Occipital lobe (tissue), 2 donors: ENCODE data around the gene ANAPC2. TPM values are rescaled to one million over a fixed set of nuclear protein-coding genes. Genes with fewer than 3 reads are reported as not detected.

ENCODE experiments used
- DNase-seq: peaks from one replicate; lab custom pipeline; 2025; lab: John Stamatoyannopoulos, UW
- total RNA-seq: library from RNA; depleted of rRNA; stranded (reverse); fragments of >200 nt; gene quantifications from one replicate; pipeline ENCODE4 v1.2.3, GENCODE V29; 2014

ANAPC2 gene
- total RNA-seq, 1 donor from 2014 or later: 19.3 TPM

DNA sequence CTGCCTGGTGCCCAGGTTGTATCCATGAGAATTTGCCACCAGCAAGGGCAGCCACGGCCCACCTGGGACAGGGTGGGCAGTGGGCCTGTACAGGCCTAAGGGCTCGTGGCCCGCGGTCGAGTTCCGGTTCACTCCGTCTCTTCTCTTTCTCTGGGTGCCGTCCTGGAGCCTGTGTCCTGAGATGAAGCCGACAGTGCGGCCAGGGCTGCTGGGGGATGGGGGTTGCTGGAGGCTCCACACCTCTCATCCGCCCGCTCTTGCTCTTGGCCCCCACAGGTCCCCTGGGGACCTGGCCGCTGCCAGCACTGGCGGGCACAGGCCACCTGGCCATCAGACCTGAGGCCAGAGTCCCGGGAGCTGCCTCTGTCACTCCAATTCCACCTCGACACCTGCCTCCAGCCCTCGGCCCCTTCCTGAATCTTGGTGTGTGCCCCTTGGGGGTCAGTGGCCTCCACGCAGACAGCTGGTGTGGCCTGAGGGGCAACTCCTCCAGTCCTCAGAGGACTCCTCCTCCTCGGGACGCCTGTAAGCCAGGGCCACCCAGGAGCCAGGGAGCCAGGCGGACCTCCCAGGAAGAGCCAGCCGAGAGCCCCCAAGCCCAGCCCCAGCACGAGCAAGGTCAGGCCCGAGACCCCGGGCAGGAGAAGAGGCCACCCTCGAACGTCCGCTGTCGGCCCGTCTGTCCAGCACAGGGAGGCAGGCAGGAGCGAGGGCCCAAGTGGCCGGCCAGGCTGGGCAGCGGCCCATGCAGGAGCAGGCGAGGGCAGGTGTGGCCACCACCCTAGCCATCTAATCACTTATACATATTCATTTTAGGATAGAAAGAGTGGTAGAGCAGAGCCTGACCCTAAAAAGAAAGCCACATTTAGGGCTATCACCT is 23.8 kb downstream of the ANAPC2 start:
- no peak for DNase-seq

DNA sequence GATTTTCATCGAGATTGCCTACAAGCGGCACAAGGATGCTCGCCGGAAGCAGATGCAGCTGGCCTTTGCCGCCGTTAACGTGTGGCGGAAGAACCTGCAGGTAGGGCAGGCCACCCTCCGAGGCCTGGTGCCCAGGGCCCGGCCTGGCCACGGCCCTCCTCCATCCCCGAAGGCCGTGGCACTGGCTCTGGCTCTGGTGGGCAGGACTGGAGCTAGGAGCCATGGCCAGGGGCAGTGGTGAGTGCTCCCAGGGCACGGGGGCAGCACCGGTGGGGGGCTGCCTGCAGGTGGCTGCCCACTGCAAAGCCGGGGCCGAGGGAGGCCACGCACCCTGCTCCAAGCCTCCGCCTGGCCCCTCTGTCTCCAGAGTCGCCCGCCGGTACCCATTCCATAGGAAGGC is 24.6 kb downstream of the ANAPC2 start:
- DNase-seq: no peak

DNA sequence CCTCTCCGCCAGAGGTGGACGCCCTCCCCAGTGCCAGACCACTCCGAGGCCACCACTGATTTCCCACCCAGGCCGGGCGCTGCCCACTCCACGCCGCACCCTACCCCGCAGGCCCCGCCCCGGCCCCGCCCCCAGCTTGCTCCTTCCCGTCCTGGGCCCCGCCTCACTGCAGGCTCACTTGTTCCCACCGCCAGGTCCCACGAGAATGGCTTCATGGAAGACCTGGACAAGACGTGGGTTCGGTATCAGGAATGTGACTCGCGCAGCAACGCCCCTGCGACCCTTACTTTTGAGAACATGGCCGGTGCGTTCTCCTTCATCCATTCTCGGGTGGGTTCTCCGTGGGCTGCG is 25.0 kb downstream of the ANAPC2 start:
- no peak for DNase-seq

DNA sequence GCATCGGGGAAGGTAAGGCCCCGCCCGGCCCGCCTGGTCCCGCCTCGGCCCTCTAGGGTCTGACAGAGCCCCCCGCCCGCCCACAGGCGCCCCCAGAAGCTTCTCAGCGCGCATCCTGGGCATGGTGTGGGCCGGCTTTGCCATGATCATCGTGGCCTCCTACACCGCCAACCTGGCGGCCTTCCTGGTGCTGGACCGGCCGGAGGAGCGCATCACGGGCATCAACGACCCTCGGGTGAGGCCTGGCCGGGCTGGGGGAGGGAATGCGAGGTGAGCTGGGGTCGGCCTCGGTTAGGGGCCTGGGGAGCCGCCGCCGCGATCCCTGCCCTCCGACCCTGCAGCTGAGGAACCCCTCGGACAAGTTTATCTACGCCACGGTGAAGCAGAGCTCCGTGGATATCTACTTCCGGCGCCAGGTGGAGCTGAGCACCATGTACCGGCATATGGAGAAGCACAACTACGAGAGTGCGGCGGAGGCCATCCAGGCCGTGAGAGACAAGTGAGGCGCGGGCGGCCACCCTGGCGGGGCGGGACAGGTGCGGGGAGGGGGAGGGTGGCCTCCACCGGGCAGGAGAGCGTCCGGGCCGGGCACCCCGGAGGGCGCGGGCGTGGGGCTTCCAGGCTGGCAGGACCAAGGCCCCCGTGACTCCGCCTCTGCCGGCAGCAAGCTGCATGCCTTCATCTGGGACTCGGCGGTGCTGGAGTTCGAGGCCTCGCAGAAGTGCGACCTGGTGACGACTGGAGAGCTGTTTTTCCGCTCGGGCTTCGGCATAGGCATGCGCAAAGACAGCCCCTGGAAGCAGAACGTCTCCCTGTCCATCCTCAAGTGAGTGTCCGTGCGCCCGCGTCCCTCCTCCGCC is 25.6 kb downstream of the ANAPC2 start:
- DNase-seq: no peak

DNA sequence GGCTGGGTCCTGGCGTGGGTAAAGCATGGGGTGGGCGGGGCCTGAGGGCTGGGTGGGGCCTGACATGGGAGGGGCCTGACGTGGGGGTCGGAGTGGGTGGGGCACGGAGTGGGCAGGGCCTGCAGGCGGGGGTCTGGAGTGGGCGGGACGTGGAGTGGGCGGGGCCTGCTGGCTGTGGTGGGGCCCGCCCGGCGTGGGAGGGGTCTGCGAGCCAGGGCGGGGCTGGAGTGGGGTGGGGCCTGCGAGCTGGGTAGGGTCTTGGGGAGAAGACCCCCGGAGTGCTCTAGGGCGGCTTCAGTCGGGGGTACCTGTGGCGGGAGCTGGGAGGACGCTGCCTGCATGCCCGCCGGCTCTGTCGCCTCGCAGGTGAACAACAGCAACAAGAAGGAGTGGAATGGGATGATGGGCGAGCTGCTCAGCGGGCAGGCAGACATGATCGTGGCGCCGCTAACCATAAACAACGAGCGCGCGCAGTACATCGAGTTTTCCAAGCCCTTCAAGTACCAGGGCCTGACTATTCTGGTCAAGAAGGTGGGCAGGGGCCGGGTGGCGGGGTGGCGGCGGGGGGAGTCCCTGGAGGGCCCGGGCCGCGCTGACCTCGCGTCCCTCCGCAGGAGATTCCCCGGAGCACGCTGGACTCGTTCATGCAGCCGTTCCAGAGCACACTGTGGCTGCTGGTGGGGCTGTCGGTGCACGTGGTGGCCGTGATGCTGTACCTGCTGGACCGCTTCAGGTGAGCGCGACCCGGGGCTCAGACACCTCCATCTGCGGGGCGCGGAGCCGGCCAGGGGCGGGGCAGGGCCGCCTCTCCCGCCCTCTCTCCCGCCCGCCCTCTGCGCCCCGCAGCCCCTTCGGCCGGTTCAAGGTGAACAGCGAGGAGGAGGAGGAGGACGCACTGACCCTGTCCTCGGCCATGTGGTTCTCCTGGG is 26.5 kb downstream of the ANAPC2 start:
- DNase-seq: no peak

DNA sequence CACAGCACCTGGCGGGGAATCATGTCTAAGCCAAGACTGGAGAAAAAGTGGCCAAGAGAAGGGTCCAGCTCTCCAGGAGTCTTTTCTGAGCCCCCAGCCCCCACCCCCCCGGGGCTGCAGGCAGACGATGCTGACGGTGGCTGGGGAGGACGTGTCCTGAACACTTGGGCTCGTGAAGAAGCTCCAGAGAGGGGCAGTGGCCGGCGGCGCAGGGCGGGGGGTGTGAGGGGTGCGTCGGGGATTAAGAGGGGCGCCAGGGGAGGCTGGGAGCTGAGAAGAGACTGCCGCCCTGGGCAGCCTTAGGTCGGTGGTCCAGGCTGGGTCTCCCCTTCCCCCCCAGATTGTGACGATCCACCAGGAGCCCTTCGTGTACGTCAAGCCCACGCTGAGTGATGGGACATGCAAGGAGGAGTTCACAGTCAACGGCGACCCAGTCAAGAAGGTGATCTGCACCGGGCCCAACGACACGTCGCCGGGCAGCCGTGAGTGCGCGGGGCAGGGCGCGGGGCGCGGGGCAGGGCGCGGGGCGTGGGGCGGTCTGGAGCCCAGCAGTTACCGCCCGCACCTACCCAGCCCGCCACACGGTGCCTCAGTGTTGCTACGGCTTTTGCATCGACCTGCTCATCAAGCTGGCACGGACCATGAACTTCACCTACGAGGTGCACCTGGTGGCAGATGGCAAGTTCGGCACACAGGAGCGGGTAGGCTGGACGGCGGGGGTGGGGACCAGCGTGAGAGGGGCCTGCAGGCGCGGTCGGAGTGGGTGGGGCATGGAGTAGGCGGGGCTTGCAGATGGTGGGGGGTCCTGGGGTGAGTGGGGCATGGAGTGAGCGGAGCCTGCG is 27.4 kb downstream of the ANAPC2 start:
- no peak for DNase-seq

DNA sequence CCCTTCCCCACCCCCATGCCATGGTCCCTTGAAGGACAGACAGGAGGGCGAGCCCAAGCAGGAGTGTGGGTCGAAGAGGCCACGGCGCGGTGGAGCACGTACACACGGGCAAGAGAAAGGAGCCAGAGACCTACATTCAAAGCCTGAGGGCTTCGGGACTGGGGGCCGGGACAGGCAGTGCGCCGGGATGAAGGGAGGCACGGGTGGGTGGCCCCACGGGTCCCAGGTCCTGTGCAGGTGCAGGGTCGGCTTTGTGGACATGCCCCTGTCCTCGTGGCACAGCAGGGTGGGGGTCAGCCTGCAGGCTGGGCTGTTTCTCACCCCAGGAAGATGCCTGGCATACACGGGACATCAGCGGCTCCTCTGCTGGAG is 28.3 kb downstream of the ANAPC2 start:
- DNase-seq: no peak

DNA sequence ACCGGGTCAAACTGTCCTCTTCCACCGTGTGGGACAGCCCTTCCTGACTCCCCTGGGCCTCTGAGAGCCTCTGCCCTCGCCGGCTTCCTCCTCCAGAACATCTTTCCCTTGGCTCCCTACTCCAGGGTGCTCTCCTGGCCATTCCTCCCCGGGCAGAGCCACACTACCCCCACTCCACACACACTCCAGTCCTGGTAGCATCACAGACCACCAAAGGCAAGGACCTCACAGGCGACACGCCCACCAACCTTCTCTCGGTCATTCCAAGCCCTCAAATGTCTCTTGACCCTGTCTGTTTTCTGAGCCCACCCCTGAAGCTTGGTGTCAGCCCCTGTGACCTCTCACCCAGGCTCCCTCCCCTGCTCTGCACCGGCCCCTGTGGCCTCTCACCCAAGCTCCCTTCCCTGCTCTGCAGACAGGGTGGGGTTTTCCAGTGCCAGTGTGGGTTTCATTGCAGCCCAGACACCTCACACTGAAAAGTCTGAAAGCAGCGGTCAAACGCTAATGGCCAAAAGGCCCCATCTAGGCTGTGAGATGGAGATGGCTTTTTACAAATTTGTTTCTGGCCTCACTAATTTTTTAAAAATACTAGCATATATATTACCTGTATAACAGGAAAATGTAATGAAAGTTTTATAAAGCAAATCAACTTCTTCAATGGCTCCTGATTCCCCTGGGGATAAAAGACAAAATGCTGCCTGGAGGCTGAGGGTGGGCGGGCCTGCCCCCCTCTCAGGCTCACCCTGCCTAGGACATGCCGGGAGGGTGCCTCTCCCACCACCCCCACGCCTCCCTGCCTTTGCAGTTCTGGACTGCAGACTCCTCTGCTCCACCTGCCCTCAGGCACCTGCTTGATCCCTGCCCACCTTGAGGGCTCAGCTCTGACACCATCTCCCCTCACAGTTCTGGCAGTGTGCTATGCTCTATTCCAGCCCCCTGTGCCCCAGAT is 29.0 kb downstream of the ANAPC2 start:
- DNase-seq: no peak

DNA sequence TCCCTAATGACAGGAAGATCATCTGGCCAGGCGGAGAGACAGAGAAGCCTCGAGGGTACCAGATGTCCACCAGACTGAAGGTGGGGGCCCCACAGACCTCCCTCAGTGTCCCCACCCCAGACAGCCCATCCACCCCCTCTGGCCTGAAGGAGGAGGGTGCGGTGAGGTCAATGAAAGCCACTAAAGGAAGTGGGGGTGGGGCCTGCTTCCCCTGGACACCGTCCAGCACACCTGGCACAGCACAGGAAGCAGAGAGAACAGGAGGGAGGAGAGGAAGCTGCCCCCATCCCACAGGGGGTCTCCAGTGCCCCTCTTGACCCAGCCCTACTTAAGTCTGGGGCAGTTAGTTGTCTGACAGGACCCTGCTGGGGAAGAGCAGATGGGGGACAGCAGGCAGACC is 29.7 kb downstream of the ANAPC2 start:
- DNase-seq: no peak

DNA sequence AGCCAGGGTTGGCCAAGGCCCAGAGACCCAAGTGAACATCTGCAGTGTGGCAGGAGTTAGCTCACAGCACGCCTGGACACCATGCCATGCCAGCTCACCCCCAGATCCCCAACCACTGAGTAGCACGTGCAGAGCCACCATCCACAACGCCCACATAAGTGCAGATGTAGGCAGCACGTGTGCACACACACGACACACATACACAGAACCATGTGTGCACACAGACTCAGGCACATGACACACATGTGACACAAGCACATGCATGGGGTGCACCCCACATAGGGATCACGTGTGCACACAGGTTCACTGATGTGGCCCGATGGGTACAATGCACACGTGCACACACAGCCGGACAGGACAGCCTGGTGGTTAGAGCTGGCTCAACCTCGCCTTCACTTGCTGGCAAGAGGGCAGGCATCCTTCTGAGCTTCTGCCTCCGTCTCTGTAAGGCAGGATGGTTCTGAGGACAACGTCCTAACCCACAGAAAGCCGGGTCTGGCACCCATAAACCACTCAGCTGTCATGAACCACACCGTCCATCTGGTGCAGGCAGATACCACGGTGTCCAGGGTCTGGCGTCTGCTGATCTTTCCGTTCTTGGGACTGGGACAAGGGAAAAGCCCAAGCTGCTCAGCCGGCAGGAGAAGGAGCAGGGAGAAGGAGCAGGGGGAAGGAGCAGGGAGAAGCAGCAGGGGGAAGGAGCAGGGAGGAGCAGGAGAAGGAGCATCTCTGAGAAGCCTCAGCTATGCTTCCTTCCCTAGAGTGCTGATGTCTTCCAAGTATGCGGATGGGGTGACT is 30.5 kb downstream of the ANAPC2 start:
- peak; percentile 21 for DNase-seq

DNA sequence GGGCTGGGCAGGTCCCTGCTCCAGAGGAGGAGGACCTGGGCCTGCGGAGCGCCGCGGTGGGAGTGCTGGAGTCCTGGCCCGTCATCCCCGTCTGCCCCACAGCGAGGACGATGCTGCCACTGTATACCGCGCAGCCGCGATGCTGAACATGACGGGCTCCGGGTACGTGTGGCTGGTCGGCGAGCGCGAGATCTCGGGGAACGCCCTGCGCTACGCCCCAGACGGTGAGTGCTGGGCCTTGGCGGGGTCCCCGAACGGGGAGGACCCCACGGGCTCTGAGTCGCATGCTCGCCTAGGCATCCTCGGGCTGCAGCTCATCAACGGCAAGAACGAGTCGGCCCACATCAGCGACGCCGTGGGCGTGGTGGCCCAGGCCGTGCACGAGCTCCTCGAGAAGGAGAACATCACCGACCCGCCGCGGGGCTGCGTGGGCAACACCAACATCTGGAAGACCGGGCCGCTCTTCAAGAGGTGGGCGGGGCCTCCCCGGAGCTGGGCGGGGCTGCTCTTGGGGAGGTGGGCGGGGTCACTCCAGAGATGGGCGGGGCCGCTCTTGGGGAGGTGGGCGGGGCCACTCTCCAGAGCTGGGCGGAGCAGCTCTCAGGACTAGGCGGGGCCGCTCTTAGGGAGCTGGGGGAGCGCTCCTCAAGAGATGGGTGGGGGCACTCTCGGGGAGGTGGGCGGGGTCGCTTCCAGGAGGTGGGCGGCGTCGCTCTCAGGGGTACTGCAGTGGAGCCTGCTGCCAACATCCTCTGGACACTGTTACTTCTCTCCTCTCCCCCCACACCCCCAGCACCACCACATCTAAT is 31.6 kb downstream of the ANAPC2 start:
- peak; percentile 50 for DNase-seq

DNA sequence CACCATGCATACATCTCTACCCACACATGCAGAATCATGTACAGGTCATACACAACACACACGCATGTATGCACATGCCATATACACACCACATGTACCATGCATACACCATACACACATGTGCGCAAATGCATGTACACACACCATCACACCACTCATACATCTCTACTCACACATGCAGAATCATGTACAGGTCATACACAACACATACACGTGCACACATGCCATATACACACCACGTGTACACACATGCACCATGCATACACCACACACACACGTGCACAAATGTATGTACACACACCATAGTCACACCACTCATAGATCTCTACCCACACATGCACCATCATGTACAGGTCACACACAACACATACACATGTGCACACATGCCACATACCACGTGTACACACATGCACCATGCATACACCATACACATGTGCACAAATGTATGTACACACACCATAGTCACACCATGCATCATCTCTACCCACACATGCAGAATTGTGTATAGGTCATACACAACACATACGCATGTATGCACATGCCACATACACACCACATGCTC is 35.4 kb downstream of the ANAPC2 start:
- DNase-seq: no peak

DNA sequence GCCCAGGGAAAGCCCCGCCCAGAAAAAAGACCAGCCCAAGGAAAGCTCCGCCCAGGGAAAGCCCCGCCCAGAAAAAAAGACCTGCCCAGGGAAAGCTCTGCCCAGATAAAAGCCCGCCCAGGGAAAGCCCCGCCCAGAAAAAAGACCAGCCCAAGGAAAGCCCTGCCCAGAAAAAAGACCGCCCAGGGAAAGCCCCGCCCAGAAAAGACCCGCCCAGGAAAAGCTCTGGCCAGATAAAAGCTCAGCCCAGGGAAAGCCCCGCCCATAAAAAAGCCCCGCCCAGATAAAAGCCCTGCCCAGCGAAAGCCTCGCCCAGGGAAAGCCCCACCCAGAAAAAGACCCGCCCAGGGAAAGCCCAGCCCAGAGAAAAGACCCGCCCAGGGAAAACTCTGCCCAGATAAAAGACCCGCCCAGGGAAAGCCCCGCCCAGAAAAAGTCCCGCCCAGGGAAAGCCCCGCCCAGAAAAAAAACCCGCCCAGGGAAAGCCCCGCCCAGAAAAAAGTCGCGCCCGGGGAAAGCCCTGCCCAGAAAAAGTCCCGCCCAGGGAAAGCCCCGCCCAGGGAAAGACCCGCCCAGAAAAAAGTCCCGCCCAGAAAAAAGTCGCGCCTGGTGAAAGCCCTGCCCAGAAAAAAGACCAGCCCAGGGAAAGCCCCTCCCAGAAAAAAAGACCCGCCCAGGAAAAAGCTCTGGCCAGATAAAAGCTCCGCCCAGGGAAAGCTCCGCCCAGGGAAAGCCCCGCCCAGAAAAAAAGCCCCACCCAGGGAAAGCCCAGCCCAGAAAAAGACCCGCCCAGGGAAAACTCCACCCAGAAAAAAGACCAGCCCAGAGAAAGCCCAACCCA is 37.5 kb downstream of the ANAPC2 start:
- DNase-seq: no peak

DNA sequence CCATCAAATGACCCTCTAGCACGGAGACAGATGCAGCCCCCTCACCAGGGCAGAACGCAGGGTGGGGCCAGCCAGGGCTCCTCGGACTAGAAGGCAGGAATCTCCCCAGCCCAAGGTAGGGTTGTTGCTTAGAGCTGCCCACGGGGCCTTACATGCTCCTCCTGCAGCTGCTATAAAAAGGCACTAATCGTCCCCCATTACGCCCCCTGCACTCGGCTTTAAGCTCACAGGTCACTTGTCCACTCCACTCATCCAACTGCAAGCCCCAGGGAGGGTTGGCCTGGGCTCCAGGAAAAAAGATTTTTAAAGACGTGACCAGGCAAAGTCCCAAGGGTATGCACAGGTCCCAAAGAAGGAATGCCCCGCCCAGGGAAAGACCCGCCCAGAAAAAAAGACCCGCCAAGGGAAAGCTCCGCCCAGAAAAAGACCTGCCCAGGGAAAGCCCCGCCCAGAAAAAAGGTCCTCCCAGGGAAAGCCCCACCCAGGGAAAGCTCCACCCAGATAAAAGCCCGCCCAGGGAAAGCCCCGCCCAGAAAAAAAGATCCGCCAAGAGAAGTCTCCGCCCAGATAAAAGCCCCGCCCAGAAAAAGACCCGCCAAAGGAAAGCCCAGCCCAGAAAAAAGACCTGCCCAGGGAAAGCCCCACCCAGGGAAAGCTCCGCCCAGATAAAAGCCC is 38.3 kb downstream of the ANAPC2 start:
- DNase-seq: no peak

DNA sequence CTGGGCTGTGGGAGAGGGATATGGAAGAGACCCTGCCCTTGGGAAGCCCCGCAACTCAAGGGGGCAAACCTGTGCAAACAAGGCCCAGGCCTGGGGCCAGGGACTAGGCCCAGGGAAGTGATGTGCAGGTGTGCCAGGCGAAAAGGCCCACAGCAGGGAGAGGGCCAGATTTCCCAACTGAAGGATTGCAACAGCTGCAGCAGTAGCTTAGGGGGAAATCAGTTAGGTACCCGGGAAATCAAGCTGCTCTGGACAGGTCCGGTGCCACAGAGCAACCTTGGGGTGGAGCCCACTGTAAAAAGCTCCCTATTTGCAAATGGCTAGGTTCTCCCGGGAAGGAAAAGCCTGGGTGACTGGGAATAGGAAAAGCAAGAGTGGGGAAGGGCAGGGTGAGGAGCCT is 39.0 kb downstream of the ANAPC2 start:
- no peak for DNase-seq

DNA sequence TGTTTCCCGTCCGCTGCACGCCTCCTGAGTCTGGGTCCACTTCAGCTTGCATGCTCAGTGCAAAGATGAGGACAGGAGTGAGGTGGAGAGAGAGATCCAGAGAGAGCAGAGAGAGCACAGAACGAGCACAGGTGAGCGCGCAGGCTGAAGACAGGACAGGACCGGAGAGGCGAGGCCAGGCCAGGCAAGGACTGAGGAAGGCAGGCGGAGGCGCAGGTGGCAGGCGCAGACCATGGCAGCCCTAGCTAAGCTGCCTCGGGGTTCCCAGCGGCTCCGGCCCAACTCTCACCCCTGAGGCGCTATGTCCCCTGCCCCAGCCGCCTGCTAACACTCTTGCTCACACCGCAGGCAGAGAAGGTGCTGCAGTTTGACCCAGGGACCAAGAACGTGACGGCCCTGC is 39.7 kb downstream of the ANAPC2 start:
- DNase-seq: no peak
